ENCODE data around the gene ADAMTS19. TPM values are rescaled to one million over a fixed set of nuclear protein-coding genes. Genes with fewer than 3 reads are reported as not detected.

ADAMTS19 gene
- total and polyA plus RNA-seq, 2 of the 13 experiments (the other 11 are each of a cell fraction or from before 2014, with no cell fraction given) = not detected

GRCh38 chr5:129639331-129639730 is 179.2 kb downstream of the ADAMTS19 start:
- H3K27me3 ChIP-seq (ENCODE audit: control insufficient read depth in 1 of 2, insufficient read depth in 2 of 2, low read length in 2 of 2) = no peaks in the 10 kb centered on the region; a peak in 1 of 5 replicates
- BruUV-seq (replicated peaks) = no TSS peak
- intact Hi-C loops (cut with micrococcal nuclease; ENCODE audit: unreplicated experiment) (no loop called here), in situ Hi-C loops (cut with HindIII; ENCODE audit: extremely low pct_ligation_motif_present, low pct_unique_long_range_greater_than_20kb) (no loop called here)
- no peak overlapping the region for H3K4me3 ChIP-seq (replicated peaks in 1 of 3; ENCODE audit: insufficient read depth in 1 of 3, low read depth in 2 of 3, low read length in 3 of 3)
- H3K79me2 ChIP-seq (ENCODE audit: insufficient read depth, low read length) = no peaks in the 10 kb centered on the region
- no peaks in the 10 kb centered on the region for H3K36me3 ChIP-seq (replicated peaks in 1 of 2; ENCODE audit: control insufficient read depth in 1 of 2, insufficient read depth in 2 of 2, low read length in 2 of 2)
- WGBS (ENCODE audit: low lambda C conversion rate) = 3% methylated on average over 4 of the region's 4 CpGs
- no peak overlapping the region for H2AFZ ChIP-seq (ENCODE audit: low read length)
- H3K4me1 ChIP-seq (ENCODE audit: insufficient read depth, low read length) = no peaks in the 10 kb centered on the region
- H3K4me2 ChIP-seq (ENCODE audit: low read depth, low read length) = no peak overlapping the region
- H4K20me1 ChIP-seq (ENCODE audit: insufficient read depth, low read length) = no peaks in the 10 kb centered on the region
- POLR2A ChIA-PET = no interaction called here
- H3K27ac ChIP-seq (ENCODE audit: extremely low read length, insufficient read depth, low read length) = no peak overlapping the region
- ATAC-seq = no peak
- CTCF ChIA-PET (ENCODE audit: low intra/inter-chr PET ratio, low total read pairs) = no interaction called here
- no peaks in the 10 kb centered on the region for H3K9me3 ChIP-seq (ENCODE audit: low read length)
- FAIRE-seq = no peak
- no peak for DNase-seq (ENCODE audit: low spot score)
- H3K9ac ChIP-seq (ENCODE audit: insufficient read depth, low read depth, low read length) = no peak overlapping the region
- TF ChIP-seq RORA (CRISPR knock-in tag; IDR thresholded peaks at IDR 0.05) (no peak), PBX3 (CRISPR knock-in tag; IDR thresholded peaks at IDR 0.05; ENCODE audit: borderline replicate concordance) (no peak), SMAD9 (CRISPR knock-in tag; IDR thresholded peaks at IDR 0.05) (no peak), ARID5B (CRISPR knock-in tag; IDR thresholded peaks at IDR 0.05) (no peak), RFX5 (IDR thresholded peaks at IDR 0.05; ENCODE audit: low read depth, low read length) (no peak), HDAC6 (IDR thresholded peaks at IDR 0.05; ENCODE audit: low read depth, low read length) (no peak), ZFP91 (CRISPR knock-in tag; IDR thresholded peaks at IDR 0.05; ENCODE audit: borderline replicate concordance) (no peak), ZNF281 (CRISPR knock-in tag; IDR thresholded peaks at IDR 0.05; ENCODE audit: borderline replicate concordance) (no peak), SMAD3 (CRISPR knock-in tag; IDR thresholded peaks at IDR 0.05) (no peak), NFE2 (CRISPR knock-in tag; IDR thresholded peaks at IDR 0.05) (no peak), SOX13 (IDR thresholded peaks at IDR 0.05) (no peak), SOX13 (CRISPR knock-in tag; conservative IDR thresholded peaks at IDR 0.05 in 1 of 2, IDR thresholded peaks at IDR 0.05 in 1 of 2) (no peak), ZNF839 (CRISPR knock-in tag; IDR thresholded peaks at IDR 0.05; ENCODE audit: borderline replicate concordance) (no peak), NR2F6 (IDR thresholded peaks at IDR 0.05) (no peak), NR2F6 (CRISPR knock-in tag; IDR thresholded peaks at IDR 0.05) (no peak)
- TF ChIP-seq, protein P1, sequence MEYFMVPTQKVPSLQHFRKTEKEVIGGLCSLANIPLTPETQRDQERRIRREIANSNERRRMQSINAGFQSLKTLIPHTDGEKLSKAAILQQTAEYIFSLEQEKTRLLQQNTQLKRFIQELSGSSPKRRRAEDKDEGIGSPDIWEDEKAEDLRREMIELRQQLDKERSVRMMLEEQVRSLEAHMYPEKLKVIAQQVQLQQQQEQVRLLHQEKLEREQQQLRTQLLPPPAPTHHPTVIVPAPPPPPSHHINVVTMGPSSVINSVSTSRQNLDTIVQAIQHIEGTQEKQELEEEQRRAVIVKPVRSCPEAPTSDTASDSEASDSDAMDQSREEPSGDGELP (IDR thresholded peaks at IDR 0.05; ENCODE audit: borderline replicate concordance, low read depth) = no peak

Measured in HepG2 (cell line).